T-cell (primary cell): ENCODE results near the gene UBE2G2. TPM values are rescaled to one million over a fixed set of nuclear protein-coding genes. Genes with fewer than 3 reads are reported as not detected.

ENCODE experiments used
- ATAC-seq, 4 experiments: fragments of 200-7000 bp in 3 of 4; fragments of 150-1000 bp in 1 of 4; cut with Tn5 transposase; replicated peaks in 1 of 4; 1 replicate in 3 of 4; 2 replicates in 1 of 4; pipeline ENCODE4 v1.10.0; 2021; ENCODE audit warnings: moderate library complexity in 3 of 4, mild to moderate bottlenecking in 2 of 4, moderate number of reproducible peaks in 1 of 4
- CTCF ChIA-PET, 2 donors: fragments of 300-600 bp; sonication (Branson Sonifier 250); formaldehyde crosslinking; loops; one replicate each; lab custom pipeline; 2022; ENCODE audit warnings: antibody characterized with exemption in 2 of 2; lab: Charles Lee
- POLR2A ChIA-PET, 2 donors: fragments of 300-600 bp; sonication (Branson Sonifier 250); formaldehyde crosslinking; loops; one replicate each; lab custom pipeline; 2022; ENCODE audit warnings: antibody characterized with exemption in 2 of 2; lab: Charles Lee
- DNase-seq, 35 experiments: peaks; one replicate each; pipeline versions ENCODE4 v3.0.0 to v3.0.0-alpha.2; 2013 to 2023
- H3K27ac ChIP-seq: one replicate; pipeline ENCODE4 v1.5.1; 2013; ENCODE audit warnings: low read length
- H3K27me3 ChIP-seq, 2 experiments: replicated peaks in 1 of 2; 1 replicate in 1 of 2; 2 replicates in 1 of 2; pipeline versions ENCODE4 v1.6.1 to v1.7.0; 2013; ENCODE audit warnings: low read length in 1 of 2, mixed read lengths in 1 of 2; ENCODE audit not compliant: control insufficient read depth in 2 of 2, insufficient read depth in 2 of 2; ENCODE audit errors: extremely low read depth in 1 of 2
- H3K36me3 ChIP-seq, 2 donors: 1 replicate in 1 of 2; 2 replicates in 1 of 2; pipeline versions ENCODE4 v1.6.1 to v1.7.0; 2013; ENCODE audit warnings: low read length in 1 of 2; ENCODE audit not compliant: control insufficient read depth in 2 of 2, insufficient read depth in 1 of 2; ENCODE audit errors: extremely low read depth in 1 of 2
- H3K4me1 ChIP-seq, 2 experiments: 1 replicate in 1 of 2; 2 replicates in 1 of 2; pipeline versions ENCODE4 v1.6.1 to v1.7.0; 2013; ENCODE audit warnings: low read length in 2 of 2, mixed read lengths in 1 of 2; ENCODE audit not compliant: insufficient read depth in 2 of 2, control insufficient read depth in 1 of 2; ENCODE audit errors: extremely low read depth in 1 of 2
- H3K4me3 ChIP-seq, 2 donors: 1 replicate in 1 of 2; 2 replicates in 1 of 2; pipeline versions ENCODE4 v1.5.1 to v1.7.0; 2013; ENCODE audit warnings: mild to moderate bottlenecking in 2 of 2, low read length in 1 of 2, moderate library complexity in 1 of 2; ENCODE audit not compliant: control insufficient read depth in 1 of 2; ENCODE audit errors: extremely low read depth in 1 of 2
- H3K9me3 ChIP-seq: 2 replicates; pipeline ENCODE4 v1.7.0; 2013
- H3K27ac Mint-ChIP-seq, 2 donors: one replicate each; pipeline ENCODE4 v1.8.0; 2020 to 2021; ENCODE audit warnings: mild to moderate bottlenecking in 2 of 2, mixed read lengths in 2 of 2
- H3K27me3 Mint-ChIP-seq, 2 donors: one replicate each; pipeline ENCODE4 v1.8.0; 2021 to 2022; ENCODE audit warnings: mixed read lengths in 2 of 2
- H3K36me3 Mint-ChIP-seq: one replicate; pipeline ENCODE4 v1.8.0; 2021; ENCODE audit warnings: mixed read lengths
- H3K4me1 Mint-ChIP-seq, 3 donors: one replicate each; pipeline ENCODE4 v1.8.0; 2020 to 2022; ENCODE audit warnings: mixed read lengths in 3 of 3, mild to moderate bottlenecking in 1 of 3
- H3K4me3 Mint-ChIP-seq, 3 donors: one replicate each; pipeline ENCODE4 v1.8.0; 2020 to 2022; ENCODE audit warnings: mild to moderate bottlenecking in 3 of 3, mixed read lengths in 3 of 3, moderate library complexity in 3 of 3
- H3K9me3 Mint-ChIP-seq, 3 donors: one replicate each; pipeline ENCODE4 v1.8.0; 2020 to 2022; ENCODE audit warnings: mixed read lengths in 3 of 3
- WGBS: methylation state at CpG from one replicate; pipeline ENCODE4 v1.1.5; 2013; ENCODE audit warnings: missing lambda C conversion rate; ENCODE audit not compliant: insufficient coverage; 5-methylcytosine and 5-hydroxymethylcytosine counted together
- total RNA-seq, 35 experiments: library from RNA in 6 of 35; stranded (reverse) in 6 of 35; fragments of 120-200 nt in 1 of 35; gene quantifications; one replicate each; pipeline versions ENCODE4 v1.2.1 to v1.2.4 and lab custom pipeline; 2013 to 2026

UBE2G2 gene
- total RNA-seq, 5 donors from 2014 or later (not counting 1 experiment from before 2014, with no cell fraction given), result 124 to 157 (median 134) TPM

- Histone ChIP-seq H3K4me1 (no peaks in the 10 kb centered on the region), H3K27me3 (peaks cover 0 to 38% of the 10 kb centered on the region in 2 experiments), H3K9me3 (no peaks in the 10 kb centered on the region), H3K36me3 (no peaks in the 10 kb centered on the region), H3K27ac (no peak overlapping the region), H3K4me3 (no peak overlapping the region)
- DNase-seq (no peak), ATAC-seq (no peak)
- Mint-ChIP-seq H3K27me3 (peaks cover 0 to 12% of the 10 kb centered on the region in 2 donors), H3K9me3 (no peaks in the 10 kb centered on the region), H3K4me1 (no peaks in the 10 kb centered on the region), H3K27ac (no peak overlapping the region), H3K4me3 (no peak overlapping the region), H3K36me3 (no peaks in the 10 kb centered on the region)
- 90% methylated on average over 34 of the region's 37 CpGs for WGBS
- ChIA-PET CTCF (no interaction called here), POLR2A (no interaction called here)
These were observed 35.2 kb upstream of the UBE2G2 start for GRCh38 chr21:44836666-44837471.

GRCh38 chr21:44836349-44836665, 34.7 kb upstream of the UBE2G2 start:
- H3K4me1 ChIP-seq, result peaks cover under 1% of the 10 kb centered on the region in 2 experiments
- no peaks in the 10 kb centered on the region for H3K36me3 ChIP-seq
- DNase-seq (no peak), ATAC-seq (no peak)
- Mint-ChIP-seq H3K27me3 (peaks cover 0 to 10% of the 10 kb centered on the region in 2 donors), H3K4me3 (no peak overlapping the region), H3K4me1 (peaks cover 2 to 3% (median 3%) of the 10 kb centered on the region in 3 donors), H3K9me3 (no peaks in the 10 kb centered on the region), H3K27ac (no peak overlapping the region), H3K36me3 (no peaks in the 10 kb centered on the region)
- 83% methylated on average over 3 of the region's 3 CpGs for WGBS
- no peak overlapping the region for H3K27ac ChIP-seq
- POLR2A ChIA-PET, result no interaction called here
- H3K4me3 ChIP-seq, result no peak overlapping the region
- peaks cover 0 to 34% of the 10 kb centered on the region in 2 experiments for H3K27me3 ChIP-seq
- CTCF ChIA-PET, result no interaction called here
- no peaks in the 10 kb centered on the region for H3K9me3 ChIP-seq

- H3K36me3 ChIP-seq, result no peaks in the 10 kb centered on the region
- POLR2A ChIA-PET, result no interaction called here
- H3K36me3 Mint-ChIP-seq, result no peaks in the 10 kb centered on the region
- ATAC-seq, result no peak
- no peaks in the 10 kb centered on the region for H3K9me3 ChIP-seq
- H3K9me3 Mint-ChIP-seq, result no peaks in the 10 kb centered on the region
- H3K4me1 ChIP-seq, result peaks cover 2 to 3% of the 10 kb centered on the region in 2 experiments
- H3K4me3 ChIP-seq, result no peak overlapping the region
- WGBS, result 76% methylated on average over 4 of the region's 8 CpGs
- no peak overlapping the region for H3K4me3 Mint-ChIP-seq
- H3K4me1 Mint-ChIP-seq, result peaks cover 8% of the 10 kb centered on the region in 3 donors
- no peak for DNase-seq
- CTCF ChIA-PET, result no interaction called here
- H3K27ac ChIP-seq, result no peak overlapping the region
- H3K27ac Mint-ChIP-seq, result no peak overlapping the region
- H3K27me3 Mint-ChIP-seq, result peaks cover 0 to 6% of the 10 kb centered on the region in 2 donors
- peaks cover 0 to 28% of the 10 kb centered on the region in 2 experiments for H3K27me3 ChIP-seq
These were observed 34.0 kb upstream of the UBE2G2 start for GRCh38 chr21:44835647-44835973.

- Mint-ChIP-seq H3K4me1 (peaks cover 8 to 11% (median 10%) of the 10 kb centered on the region in 3 donors), H3K27ac (no peak overlapping the region), H3K27me3 (peaks cover 0 to 5% of the 10 kb centered on the region in 2 donors), H3K36me3 (no peaks in the 10 kb centered on the region), H3K4me3 (no peak overlapping the region), H3K9me3 (no peaks in the 10 kb centered on the region)
- H3K27me3 ChIP-seq, result peaks cover 0 to 28% of the 10 kb centered on the region in 2 experiments
- no peaks in the 10 kb centered on the region for H3K9me3 ChIP-seq
- no peaks in the 10 kb centered on the region for H3K36me3 ChIP-seq
- H3K4me3 ChIP-seq, result no peak overlapping the region
- H3K4me1 ChIP-seq, result peaks cover 2 to 3% of the 10 kb centered on the region in 2 experiments
- H3K27ac ChIP-seq, result no peak overlapping the region
- WGBS, result 89% methylated on average over 29 of the region's 29 CpGs
- ChIA-PET CTCF (no interaction called here), POLR2A (no interaction called here)
- DNase-seq (no peak), ATAC-seq (no peak)
These were observed 33.5 kb upstream of the UBE2G2 start for GRCh38 chr21:44834951-44835646.

GRCh38 chr21:44834231-44834950, 32.8 kb upstream of the UBE2G2 start:
- no peaks in the 10 kb centered on the region for H3K9me3 Mint-ChIP-seq
- H3K9me3 ChIP-seq, result no peaks in the 10 kb centered on the region
- H3K4me1 Mint-ChIP-seq, result peaks cover 8 to 17% (median 10%) of the 10 kb centered on the region in 3 donors
- peaks cover 2 to 3% of the 10 kb centered on the region in 2 experiments for H3K4me1 ChIP-seq
- H3K27me3 ChIP-seq, result peaks cover 0 to 28% of the 10 kb centered on the region in 2 experiments
- peaks cover 0 to 2% of the 10 kb centered on the region in 2 donors for H3K27me3 Mint-ChIP-seq
- no peak overlapping the region for H3K4me3 ChIP-seq
- DNase-seq (no peak), ATAC-seq (no peak)
- H3K4me3 Mint-ChIP-seq, result no peak overlapping the region
- 85% methylated on average over 25 of the region's 26 CpGs for WGBS
- no peaks in the 10 kb centered on the region for H3K36me3 ChIP-seq
- ChIA-PET POLR2A (no interaction called here), CTCF (no interaction called here)
- H3K27ac ChIP-seq, result no peak overlapping the region
- H3K27ac Mint-ChIP-seq, result no peak overlapping the region
- H3K36me3 Mint-ChIP-seq, result no peaks in the 10 kb centered on the region

- DNase-seq (no peak), ATAC-seq (no peak)
- Histone ChIP-seq H3K27ac (no peak overlapping the region), H3K9me3 (no peaks in the 10 kb centered on the region), H3K36me3 (no peaks in the 10 kb centered on the region), H3K4me1 (peaks cover 2 to 3% of the 10 kb centered on the region in 2 experiments), H3K27me3 (peaks cover 0 to 24% of the 10 kb centered on the region in 2 experiments), H3K4me3 (no peak overlapping the region)
- CTCF ChIA-PET, result no interaction called here
- POLR2A ChIA-PET, result no interaction called here
- Mint-ChIP-seq H3K27me3 (peaks cover 0 to 2% of the 10 kb centered on the region in 2 donors), H3K4me1 (peaks cover 8 to 18% (median 10%) of the 10 kb centered on the region in 3 donors), H3K9me3 (peaks cover 0 to 2% (median 2%) of the 10 kb centered on the region in 3 donors), H3K4me3 (no peak overlapping the region), H3K36me3 (no peaks in the 10 kb centered on the region), H3K27ac (no peak overlapping the region)
- WGBS, result no CpG with 5 or more reads among the region's 5 CpGs
These were observed 32.0 kb upstream of the UBE2G2 start for GRCh38 chr21:44833663-44834062.
